ENCODE measurements around the gene TAF15. TPM values are rescaled to one million over a fixed set of nuclear protein-coding genes. Genes with fewer than 3 reads are reported as not detected.

The TAF15 gene
- total RNA-seq, 1 donor from 2014 or later: 326 TPM

GRCh38 chr17:35855965-35856364, 46.7 kb downstream of the TAF15 start:
- H3K9me3 Mint-ChIP-seq: no peaks in the 10 kb centered on the region
- no peaks in the 10 kb centered on the region for H3K27me3 Mint-ChIP-seq
- DNase-seq: no peak
- intact Hi-C loops (cut with micrococcal nuclease): no loop called here
- H3K4me3 Mint-ChIP-seq: no peak overlapping the region
- H3K36me3 Mint-ChIP-seq (ENCODE audit: low read depth): peaks cover 22% of the 10 kb centered on the region
- H3K27ac Mint-ChIP-seq: peak overlapping the region; percentile 15
- peaks cover 20% of the 10 kb centered on the region for H3K4me1 Mint-ChIP-seq

GRCh38 chr17:35856603-35857002, 47.3 kb downstream of the TAF15 start:
- no peak for DNase-seq
- H3K36me3 Mint-ChIP-seq (ENCODE audit: low read depth): peaks cover 17% of the 10 kb centered on the region
- no peaks in the 10 kb centered on the region for H3K9me3 Mint-ChIP-seq
- peaks cover 17% of the 10 kb centered on the region for H3K4me1 Mint-ChIP-seq
- no peak overlapping the region for H3K4me3 Mint-ChIP-seq
- H3K27ac Mint-ChIP-seq: peak overlapping the region; percentile 12
- intact Hi-C loops (cut with micrococcal nuclease): no loop called here
- H3K27me3 Mint-ChIP-seq: no peaks in the 10 kb centered on the region

GRCh38 chr17:35864853-35865252, 55.6 kb downstream of the TAF15 start:
- no peaks in the 10 kb centered on the region for H3K9me3 Mint-ChIP-seq
- H3K27ac Mint-ChIP-seq: no peak overlapping the region
- DNase-seq: no peak
- peaks cover 27% of the 10 kb centered on the region for H3K4me1 Mint-ChIP-seq
- peaks cover 9% of the 10 kb centered on the region for H3K36me3 Mint-ChIP-seq (ENCODE audit: low read depth)
- no peak overlapping the region for H3K4me3 Mint-ChIP-seq
- H3K27me3 Mint-ChIP-seq: no peaks in the 10 kb centered on the region
- intact Hi-C loops (cut with micrococcal nuclease): no loop called here

GRCh38 chr17:35865412-35866340, 56.4 kb downstream of the TAF15 start:
- Mint-ChIP-seq H3K27me3 (no peaks in the 10 kb centered on the region), H3K9me3 (no peaks in the 10 kb centered on the region), H3K27ac (no peak overlapping the region), H3K4me1 (peaks cover 30% of the 10 kb centered on the region), H3K4me3 (no peak overlapping the region), H3K36me3 (ENCODE audit: low read depth) (peaks cover 9% of the 10 kb centered on the region)
- intact Hi-C loops (cut with micrococcal nuclease): no loop called here
- DNase-seq: no peak

- Mint-ChIP-seq H3K36me3 (ENCODE audit: low read depth) (peaks cover 9% of the 10 kb centered on the region), H3K27me3 (no peaks in the 10 kb centered on the region), H3K4me1 (peaks cover 37% of the 10 kb centered on the region), H3K4me3 (no peak overlapping the region), H3K9me3 (no peaks in the 10 kb centered on the region), H3K27ac (no peak overlapping the region)
- intact Hi-C loops (cut with micrococcal nuclease): no loop called here
- DNase-seq: no peak
Measured at GRCh38 chr17:35866341-35866950, 57.2 kb downstream of the TAF15 start.

GRCh38 chr17:35867574-35867973, 58.3 kb downstream of the TAF15 start:
- Mint-ChIP-seq H3K4me1 (peaks cover 43% of the 10 kb centered on the region), H3K4me3 (no peak overlapping the region), H3K27ac (no peak overlapping the region), H3K36me3 (ENCODE audit: low read depth) (peaks cover 13% of the 10 kb centered on the region), H3K27me3 (no peaks in the 10 kb centered on the region), H3K9me3 (no peaks in the 10 kb centered on the region)
- intact Hi-C loops (cut with micrococcal nuclease): no loop called here
- no peak for DNase-seq

GRCh38 chr17:35868737-35869136, 59.5 kb downstream of the TAF15 start, which contains the start of gene HEATR9:
TSS of gene HEATR9 (minus strand) at chr17:35868891. CDS start at chr17:35868742, 149 bp downstream.
- Mint-ChIP-seq H3K27ac (no peak within 1 kb of the TSS), H3K4me1 (peaks cover 44% of the 10 kb centered on the region), H3K36me3 (ENCODE audit: low read depth) (peaks cover 10% of the 10 kb centered on the region), H3K9me3 (no peaks in the 10 kb centered on the region), H3K4me3 (no peak within 1 kb of the TSS), H3K27me3 (no peaks in the 10 kb centered on the region)
- intact Hi-C loops (cut with micrococcal nuclease): no loop called here
- no peak for DNase-seq

- peak; percentile 82 for DNase-seq
- Mint-ChIP-seq H3K9me3 (no peaks in the 10 kb centered on the region), H3K36me3 (ENCODE audit: low read depth) (peaks cover 16% of the 10 kb centered on the region), H3K27ac (no peak overlapping the region), H3K4me3 (no peak overlapping the region), H3K4me1 (peaks cover 42% of the 10 kb centered on the region), H3K27me3 (no peaks in the 10 kb centered on the region)
- intact Hi-C loops (cut with micrococcal nuclease): no loop called here
Measured at GRCh38 chr17:35870906-35871819, 61.9 kb downstream of the TAF15 start.

GRCh38 chr17:35872196-35872980, 63.1 kb downstream of the TAF15 start:
- Mint-ChIP-seq H3K4me1 (peaks cover 46% of the 10 kb centered on the region), H3K9me3 (no peaks in the 10 kb centered on the region), H3K27me3 (no peaks in the 10 kb centered on the region), H3K27ac (peak overlapping the region; percentile 4), H3K36me3 (ENCODE audit: low read depth) (peaks cover 20% of the 10 kb centered on the region), H3K4me3 (no peak overlapping the region)
- intact Hi-C loops (cut with micrococcal nuclease): no loop called here
- DNase-seq: no peak

GRCh38 chr17:35875072-35875799, 66.0 kb downstream of the TAF15 start:
- peak overlapping the region; percentile 58 for H3K4me3 Mint-ChIP-seq

GRCh38 chr17:35875800-35876139, 66.5 kb downstream of the TAF15 start:
- intact Hi-C loops (cut with micrococcal nuclease): no loop called here
- DNase-seq: no peak
- H3K27ac Mint-ChIP-seq: peak overlapping the region; percentile 87
- peaks cover 25% of the 10 kb centered on the region for H3K36me3 Mint-ChIP-seq (ENCODE audit: low read depth)
- peaks cover 61% of the 10 kb centered on the region for H3K4me1 Mint-ChIP-seq
- H3K9me3 Mint-ChIP-seq: no peaks in the 10 kb centered on the region
- H3K27me3 Mint-ChIP-seq: no peaks in the 10 kb centered on the region
- H3K4me3 Mint-ChIP-seq: peak overlapping the region; percentile 58

More at GRCh38 chr17:35875072-35875799, 66.0 kb downstream of the TAF15 start:
- peaks cover 57% of the 10 kb centered on the region for H3K4me1 Mint-ChIP-seq
- H3K36me3 Mint-ChIP-seq (ENCODE audit: low read depth): peaks cover 25% of the 10 kb centered on the region
- DNase-seq: no peak
- H3K27ac Mint-ChIP-seq: peak overlapping the region; percentile 87
- no peaks in the 10 kb centered on the region for H3K27me3 Mint-ChIP-seq
- H3K9me3 Mint-ChIP-seq: no peaks in the 10 kb centered on the region
- intact Hi-C loops (cut with micrococcal nuclease): no loop called here

GRCh38 chr17:35876534-35876933, 67.2 kb downstream of the TAF15 start:
- DNase-seq: no peak
- H3K4me1 Mint-ChIP-seq: peaks cover 57% of the 10 kb centered on the region
- no peaks in the 10 kb centered on the region for H3K27me3 Mint-ChIP-seq
- H3K9me3 Mint-ChIP-seq: no peaks in the 10 kb centered on the region
- H3K36me3 Mint-ChIP-seq (ENCODE audit: low read depth): peaks cover 25% of the 10 kb centered on the region
- H3K4me3 Mint-ChIP-seq: peak overlapping the region; percentile 17
- H3K27ac Mint-ChIP-seq: peak overlapping the region; percentile 64
- intact Hi-C loops (cut with micrococcal nuclease): no loop called here

Measured in activated CD4-positive, alpha-beta T cell treated with anti-CD3 and anti-CD28 coated beads, Interleukin-2, amount 10 ng/mL, durations not matched to agents 24 days and 14 days (primary cell).